Chondrocyte (in vitro differentiated cells): ENCODE data around the gene PUS10. TPM values are rescaled to one million over a fixed set of nuclear protein-coding genes. Genes with fewer than 3 reads are reported as not detected.

ENCODE experiments used
- DNase-seq: peaks from one replicate; pipeline ENCODE4 v3.0.0; 2021; ENCODE audit warnings: mixed read lengths, low spot score
- H3K27ac Mint-ChIP-seq: one replicate; pipeline ENCODE4 v1.8.0; 2021; ENCODE audit warnings: mild to moderate bottlenecking, moderate library complexity, mixed read lengths; ENCODE audit not compliant: unreplicated experiment
- H3K27me3 Mint-ChIP-seq: 2 replicates; pipeline ENCODE4 v1.8.0; 2021; ENCODE audit warnings: low read depth, mixed read lengths
- H3K36me3 Mint-ChIP-seq: 2 replicates; pipeline ENCODE4 v1.8.0; 2021; ENCODE audit warnings: low read depth, mixed read lengths
- H3K4me1 Mint-ChIP-seq: 2 replicates; pipeline ENCODE4 v1.8.0; 2021; ENCODE audit warnings: low read depth, mild to moderate bottlenecking, mixed read lengths
- H3K4me3 Mint-ChIP-seq: one replicate; pipeline ENCODE4 v1.8.0; 2021; ENCODE audit warnings: mild to moderate bottlenecking, moderate library complexity, mixed read lengths; ENCODE audit not compliant: unreplicated experiment
- H3K9me3 Mint-ChIP-seq: 2 replicates; pipeline ENCODE4 v1.8.0; 2021; ENCODE audit warnings: low read depth, mixed read lengths
- CTCF ChIP-seq: fragments of 200-600 bp; sonication (generic); IDR thresholded peaks from 2 replicates; pipeline ENCODE4 v1.5.0; 2021; ENCODE audit warnings: antibody characterized with exemption, mild to moderate bottlenecking, moderate library complexity
- total RNA-seq: library from RNA; stranded (reverse); gene quantifications from 3 replicates; pipeline ENCODE4 v1.2.1, GENCODE V29; 2021

PUS10 gene
- total RNA-seq, 1 donor from 2014 or later: 5.1 TPM

DNA sequence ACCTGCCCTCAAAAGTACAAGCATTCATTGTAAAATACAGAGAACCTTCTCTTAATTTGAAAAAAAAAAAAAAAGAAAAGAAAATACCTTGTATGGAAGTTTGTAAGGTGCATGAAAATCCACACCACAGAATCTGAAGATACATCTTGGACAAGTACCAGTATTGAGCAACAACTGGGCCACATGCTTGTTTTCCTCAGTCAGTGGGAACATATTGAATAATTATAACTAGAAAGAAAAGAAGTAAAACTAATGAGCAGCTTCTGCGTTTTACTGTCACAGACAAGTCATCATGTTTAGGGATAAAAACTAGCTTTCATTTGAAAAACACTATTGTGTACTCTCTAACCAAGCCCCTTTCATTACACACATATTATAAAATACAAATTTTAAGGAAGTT lies 6.4 kb downstream of the PUS10 start:
- Mint-ChIP-seq H3K4me1 (peaks cover 32% of the 10 kb centered on the region), H3K27me3 (no peaks in the 10 kb centered on the region), H3K27ac (peak overlapping the region; percentile 58), H3K4me3 (no peak overlapping the region), H3K9me3 (no peaks in the 10 kb centered on the region), H3K36me3 (no peaks in the 10 kb centered on the region)
- TF ChIP-seq CTCF: no peak
- no peak for DNase-seq

- Mint-ChIP-seq H3K4me1 (peaks cover 34% of the 10 kb centered on the region), H3K9me3 (no peaks in the 10 kb centered on the region), H3K36me3 (no peaks in the 10 kb centered on the region), H3K27ac (no peak overlapping the region), H3K27me3 (no peaks in the 10 kb centered on the region), H3K4me3 (no peak overlapping the region)
- no peak for DNase-seq
- TF ChIP-seq CTCF: no peak
These were observed 8.7 kb downstream of the PUS10 start for GRCh38 chr2:61009355-61009754.

DNA sequence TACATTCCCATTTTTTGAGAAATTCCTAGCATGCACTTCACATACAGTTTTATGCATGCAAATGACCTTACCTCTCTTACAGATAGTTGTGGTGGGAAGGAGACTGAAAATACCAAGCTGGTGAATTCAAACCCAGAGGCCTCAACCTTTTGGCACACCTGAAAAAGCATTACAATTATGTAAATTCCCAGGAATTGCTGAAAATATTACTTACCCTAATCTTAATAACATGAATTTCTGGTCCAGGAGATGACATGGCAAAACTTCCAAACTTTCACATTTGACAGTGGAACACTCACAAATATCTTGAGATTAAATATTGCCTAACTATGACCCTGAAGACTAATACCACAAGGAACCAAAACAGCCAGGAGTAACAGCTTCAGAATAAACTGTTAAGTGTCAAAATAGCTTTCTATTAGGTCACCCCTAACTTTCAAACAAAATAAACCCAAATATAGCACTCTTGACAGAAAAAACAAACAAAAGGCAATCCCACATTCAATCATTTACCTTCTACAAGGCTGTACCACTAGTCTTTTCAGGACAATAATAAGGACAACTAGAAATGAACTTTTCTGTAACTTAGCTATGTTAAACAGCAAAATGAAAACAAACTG lies 11.5 kb downstream of the PUS10 start:
- no peak for TF ChIP-seq CTCF
- H3K9me3 Mint-ChIP-seq: no peaks in the 10 kb centered on the region

DNA sequence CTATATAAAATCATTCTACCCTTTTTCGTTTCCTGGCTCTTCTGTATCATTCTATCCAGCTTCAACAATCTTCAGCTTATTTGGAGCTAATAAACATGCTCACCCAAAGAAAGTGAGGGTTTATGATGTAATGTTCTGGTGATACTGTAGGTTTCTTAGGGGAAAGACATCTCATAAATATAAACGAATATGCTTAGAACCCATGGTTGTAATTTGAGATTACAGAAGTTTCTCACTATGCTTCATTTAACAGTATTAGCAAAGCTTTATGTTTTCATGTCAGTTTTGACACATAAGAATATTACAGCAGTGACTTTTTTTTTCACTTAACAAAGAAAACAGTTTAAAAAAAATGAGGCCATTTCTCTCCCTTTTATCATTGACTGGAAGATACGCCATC lies 12.3 kb downstream of the PUS10 start:
- H3K36me3 Mint-ChIP-seq: peaks cover 2% of the 10 kb centered on the region
- TF ChIP-seq CTCF: no peak
- H3K4me1 Mint-ChIP-seq: peaks cover 22% of the 10 kb centered on the region
- DNase-seq: no peak
- H3K4me3 Mint-ChIP-seq: no peak overlapping the region
- H3K27me3 Mint-ChIP-seq: no peaks in the 10 kb centered on the region
- H3K9me3 Mint-ChIP-seq: no peaks in the 10 kb centered on the region
- no peak overlapping the region for H3K27ac Mint-ChIP-seq

More for the DNA sequence above, 11.5 kb downstream of the PUS10 start:
- Mint-ChIP-seq H3K27ac (no peak overlapping the region), H3K4me1 (peaks cover 22% of the 10 kb centered on the region), H3K36me3 (peaks cover 2% of the 10 kb centered on the region), H3K4me3 (no peak overlapping the region), H3K27me3 (no peaks in the 10 kb centered on the region)
- no peak for DNase-seq

DNA sequence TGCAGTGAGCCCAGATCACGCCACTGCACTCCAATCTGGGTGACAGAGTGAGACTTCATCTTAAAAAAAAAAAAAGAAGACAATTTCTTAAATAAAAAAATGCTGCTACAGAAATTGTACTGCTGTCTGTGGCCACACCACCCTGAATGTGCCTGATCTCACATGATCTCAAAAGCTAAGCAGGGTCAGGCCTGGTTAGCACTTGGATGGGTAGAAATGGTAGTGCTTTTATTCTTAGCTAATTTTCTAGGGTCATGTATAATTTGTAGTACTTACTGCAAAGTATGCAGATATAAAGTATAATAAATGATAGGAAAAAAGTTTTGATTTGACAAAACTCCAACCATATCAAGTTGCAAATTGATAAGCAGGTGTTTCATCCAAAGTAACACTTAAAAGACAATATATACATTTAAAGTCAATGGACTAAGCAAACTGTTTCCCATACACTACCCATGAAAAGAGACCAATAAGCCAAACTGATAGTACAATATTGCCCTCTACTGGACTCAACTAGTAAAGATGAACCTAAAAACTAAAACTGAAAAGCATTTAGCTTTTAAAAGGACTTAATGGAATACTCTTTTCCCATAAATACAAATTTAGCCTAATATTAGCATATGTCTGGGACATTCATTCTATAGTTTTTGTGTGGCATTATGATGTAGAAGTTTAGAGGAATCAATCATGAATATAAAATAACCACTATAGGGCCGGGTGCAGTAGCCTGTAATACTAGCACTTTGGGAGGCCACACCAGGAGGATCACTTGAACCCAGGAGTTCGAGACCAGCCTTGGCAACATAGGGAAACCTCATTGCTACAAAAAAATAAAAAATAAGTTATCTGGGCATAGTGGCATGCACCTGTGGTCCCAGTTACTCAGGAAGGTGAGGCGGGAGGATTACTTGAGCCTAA lies 19.2 kb downstream of the PUS10 start:
- no peak overlapping the region for H3K4me3 Mint-ChIP-seq
- peak; percentile 91 for TF ChIP-seq CTCF
- peaks cover 2% of the 10 kb centered on the region for H3K36me3 Mint-ChIP-seq

More for the DNA sequence above, 19.2 kb downstream of the PUS10 start:
- no peak for DNase-seq
- H3K27ac Mint-ChIP-seq: no peak overlapping the region
- H3K4me1 Mint-ChIP-seq: peaks cover 4% of the 10 kb centered on the region
- H3K9me3 Mint-ChIP-seq: no peaks in the 10 kb centered on the region
- no peaks in the 10 kb centered on the region for H3K27me3 Mint-ChIP-seq
